ENCODE data around the gene TEX19.
A peak's percentile ranks its signal among the peaks of the same experiment; 100 is the strongest.

TEX19 gene

GRCh38 chr17:82390860-82391435 is 31.9 kb downstream of the TEX19 start:
- no peak for DNase-seq (ENCODE audit: low spot score)

GRCh38 chr17:82391496-82392066 is 32.5 kb downstream of the TEX19 start:
- DNase-seq (ENCODE audit: low spot score), result no peak

- no peak for DNase-seq (ENCODE audit: low spot score)
These were observed 33.3 kb downstream of the TEX19 start for GRCh38 chr17:82392209-82392920.

- DNase-seq (ENCODE audit: low spot score), result no peak
These were observed 33.9 kb downstream of the TEX19 start for GRCh38 chr17:82392941-82393340.

- no peak for DNase-seq (ENCODE audit: low spot score)
These were observed 35.2 kb downstream of the TEX19 start for GRCh38 chr17:82394278-82394677.

- peak; percentile 94 for DNase-seq (ENCODE audit: low spot score)
These were observed 37.8 kb downstream of the TEX19 start for GRCh38 chr17:82396601-82397435.

GRCh38 chr17:82397449-82398335 is 38.6 kb downstream of the TEX19 start:
- no peak for DNase-seq (ENCODE audit: low spot score)

- DNase-seq (ENCODE audit: low spot score), result no peak
These were observed 40.0 kb downstream of the TEX19 start for GRCh38 chr17:82399041-82399441.

GRCh38 chr17:82399601-82400101 is 40.6 kb downstream of the TEX19 start:
- no peak for DNase-seq (ENCODE audit: low spot score)

- DNase-seq (ENCODE audit: low spot score), result no peak
These were observed 41.2 kb downstream of the TEX19 start for GRCh38 chr17:82400206-82400605.

- DNase-seq (ENCODE audit: low spot score), result no peak
These were observed 41.8 kb downstream of the TEX19 start for GRCh38 chr17:82400830-82401229.

GRCh38 chr17:82402865-82403264 is 43.8 kb downstream of the TEX19 start:
- no peak for DNase-seq (ENCODE audit: low spot score)

- no peak for DNase-seq (ENCODE audit: low spot score)
These were observed 44.9 kb downstream of the TEX19 start for GRCh38 chr17:82403662-82404660.

- DNase-seq (ENCODE audit: low spot score), result no peak
These were observed 46.0 kb downstream of the TEX19 start for GRCh38 chr17:82405051-82405450.

- DNase-seq (ENCODE audit: low spot score), result no peak
These were observed 47.2 kb downstream of the TEX19 start for GRCh38 chr17:82406131-82406671.

- no peak for DNase-seq (ENCODE audit: low spot score)
These were observed 48.2 kb downstream of the TEX19 start for GRCh38 chr17:82407255-82407654.

- no peak for DNase-seq (ENCODE audit: low spot score)
These were observed 49.4 kb downstream of the TEX19 start for GRCh38 chr17:82408288-82408937.

GRCh38 chr17:82408938-82409318 is 49.9 kb downstream of the TEX19 start:
- DNase-seq (ENCODE audit: low spot score), result no peak

GRCh38 chr17:82410014-82410716 is 51.1 kb downstream of the TEX19 start:
- no peak for DNase-seq (ENCODE audit: low spot score)

Measured in hepatic stellate cell (primary cell).